Heart left ventricle (tissue), 16 donors: ENCODE results near the gene CGB7. TPM values are rescaled to one million over a fixed set of nuclear protein-coding genes. Genes with fewer than 3 reads are reported as not detected.
"Not testable (repeated sequence)": the region's sequence is repeated elsewhere in the genome, so short reads cannot be mapped to it uniquely, and the experiment has no call there.

Source experiments
- ATAC-seq, 4 donors: fragments of 200-7000 bp; cut with Tn5 transposase; one replicate each; pipeline ENCODE4 v1.9.1; 2020 to 2022; ENCODE audit warnings: moderate library complexity in 4 of 4, mild to moderate bottlenecking in 3 of 4, moderate number of reproducible peaks in 1 of 4
- DNase-seq, 5 donors: peaks; one replicate each; pipeline ENCODE4 v3.0.0-alpha.2; 2020
- H3K27ac ChIP-seq, 12 donors: fragments of 200-600 bp; sonication (generic) in 4 of 12; one replicate each; pipeline versions ENCODE4 v1.5.0 to v1.8.0; 2016 to 2022; ENCODE audit warnings: mild to moderate bottlenecking in 2 of 12
- H3K27me3 ChIP-seq, 9 donors: fragments of 200-600 bp; sonication (generic) in 2 of 9; one replicate each; pipeline versions ENCODE4 v1.5.1 to v1.8.0; 2016 to 2022; ENCODE audit warnings: mild to moderate bottlenecking in 3 of 9
- H3K36me3 ChIP-seq, 9 donors: fragments of 200-600 bp; sonication (generic) in 2 of 9; one replicate each; pipeline versions ENCODE4 v1.5.0 to v1.8.0; 2018 to 2022; ENCODE audit warnings: mild to moderate bottlenecking in 2 of 9
- H3K4me1 ChIP-seq, 12 donors: fragments of 200-600 bp; sonication (generic) in 4 of 12; one replicate each; pipeline versions ENCODE4 v1.5.0 to v1.8.0; 2016 to 2022; ENCODE audit warnings: mild to moderate bottlenecking in 3 of 12
- H3K4me3 ChIP-seq, 12 donors: fragments of 200-600 bp; sonication (generic) in 4 of 12; one replicate each; pipeline versions ENCODE4 v1.5.0 to v1.8.0; 2017 to 2022; ENCODE audit warnings: mild to moderate bottlenecking in 9 of 12, moderate library complexity in 4 of 12
- H3K9me3 ChIP-seq, 12 donors: fragments of 200-600 bp; sonication (generic) in 4 of 12; one replicate each; pipeline versions ENCODE4 v1.5.0 to v1.8.0; 2016 to 2022; ENCODE audit warnings: mild to moderate bottlenecking in 1 of 12
- POLR2A ChIP-seq, 2 donors: fragments of 450-650 bp; IDR thresholded peaks; one replicate each; pipeline ENCODE4 v1.6.1; 2017; ENCODE audit warnings: antibody characterized with exemption in 2 of 2, mild to moderate bottlenecking in 2 of 2, moderate library complexity in 2 of 2
- WGBS, 4 donors: extraction: QIAGEN DNeasy Blood & Tissue Kit in 2 of 4; methylation state at CpG; one replicate each; pipeline versions ENCODE4 v1.1.5 to v1.1.7; 2013 to 2018; 5-methylcytosine and 5-hydroxymethylcytosine counted together
- intact Hi-C, 10 donors: fragments of 100-400 bp; cut with DNase I; formaldehyde crosslinking; loops; one replicate each; pipeline versions ENCODE4 v1.11.1 to v1.14.2; 2022
- polyA plus RNA-seq, 2 donors: library from polyadenylated mRNA; stranded (reverse); fragments of 200-250 nt; gene quantifications; one replicate each; pipeline ENCODE4 v1.2.3, GENCODE V29; 2013
- total RNA-seq, 9 donors: library from RNA; depleted of rRNA in 2 of 9; stranded (reverse); fragments of >200 nt in 2 of 9; fragmentation: NEBNext Ultra II Directional in 3 of 9; extraction: Animal tissue kit (Norgen Biotek cat#: 25700) in 3 of 9; gene quantifications; one replicate each; pipeline versions ENCODE4 v1.1.0 to v1.2.4, GENCODE V29; 2016 to 2023
- TF ChIP-seq, protein P1 (sequence below), 12 donors: fragments of 200-600 bp; sonication (generic) in 4 of 12; IDR thresholded peaks; one replicate each; pipeline versions ENCODE4 v1.5.0 to v1.8.0; 2018 to 2022; ENCODE audit warnings: antibody characterized with exemption in 12 of 12, mild to moderate bottlenecking in 5 of 12
- donor health status: ischemic (EF 13 %, LVEDD 7.1; RV severe dilation, severe dysfunction).
- donor health status: healthy with polysubstance abuse.
- donor health status: DM: no; HTN: yes; CAD: no.
- donor health status: DM: no; HTN: no; CAD: no.
- donor health status: ischemic (EF 25% LVEDD 6.9; RV normal size, moderate dysfunction).
- donor health status: ischemic (EF 25% LVEDD 5.7; RV mildly dilated, moderate dysfunction).
- donor health status: healthy.
- donor health status: DM: yes; HTN: yes; CAD: no.
- donor health status: ischemic (EF 35%, LVEDD 5.7; RV mildly dilated, moderate dysfunction).
- donor health status: nonischemic (EF 11% LVEDD 7.7; RV severe dilation, severe dysfunction).
- donor health status: DM: yes; HTN: yes; CAD: no.
- donor health status: PGD.
- donor health status: ischemic (EF 29% LVEDD 5.4; RV normal size, mild dysfunction).
- donor health status: nonischemic (EF 23%, LVEDD 6.1; RV moderate dilation, normal function).

CGB7 gene
- total and polyA plus RNA-seq, 11 donors = 0.08 to 0.27 (median 0.08) TPM; not detected in 8

DNA sequence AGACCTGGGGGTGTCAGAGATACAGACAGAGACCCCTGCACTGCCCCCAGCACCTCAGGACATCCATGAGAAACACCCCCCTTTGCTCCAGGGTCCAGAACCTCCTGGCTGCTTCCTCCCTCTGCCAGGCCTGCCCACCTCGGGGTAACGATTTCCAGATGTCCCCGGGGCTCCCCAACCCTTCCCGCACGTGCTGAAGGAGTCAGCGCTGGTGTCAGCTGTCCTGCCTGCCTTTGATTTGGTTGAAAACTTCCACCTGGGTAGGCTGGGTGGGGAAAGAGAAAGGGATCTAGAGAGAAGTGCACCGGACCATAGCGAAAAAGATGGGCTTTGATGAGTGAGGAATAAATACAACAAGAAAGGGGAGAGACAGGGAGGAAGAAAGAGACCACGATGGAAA lies 1.5 kb upstream of the CGB7 start:
- DNase-seq = no peak
- no peak for TF ChIP-seq POLR2A (IDR thresholded peaks at IDR 0.05)
- TF ChIP-seq, protein P1, sequence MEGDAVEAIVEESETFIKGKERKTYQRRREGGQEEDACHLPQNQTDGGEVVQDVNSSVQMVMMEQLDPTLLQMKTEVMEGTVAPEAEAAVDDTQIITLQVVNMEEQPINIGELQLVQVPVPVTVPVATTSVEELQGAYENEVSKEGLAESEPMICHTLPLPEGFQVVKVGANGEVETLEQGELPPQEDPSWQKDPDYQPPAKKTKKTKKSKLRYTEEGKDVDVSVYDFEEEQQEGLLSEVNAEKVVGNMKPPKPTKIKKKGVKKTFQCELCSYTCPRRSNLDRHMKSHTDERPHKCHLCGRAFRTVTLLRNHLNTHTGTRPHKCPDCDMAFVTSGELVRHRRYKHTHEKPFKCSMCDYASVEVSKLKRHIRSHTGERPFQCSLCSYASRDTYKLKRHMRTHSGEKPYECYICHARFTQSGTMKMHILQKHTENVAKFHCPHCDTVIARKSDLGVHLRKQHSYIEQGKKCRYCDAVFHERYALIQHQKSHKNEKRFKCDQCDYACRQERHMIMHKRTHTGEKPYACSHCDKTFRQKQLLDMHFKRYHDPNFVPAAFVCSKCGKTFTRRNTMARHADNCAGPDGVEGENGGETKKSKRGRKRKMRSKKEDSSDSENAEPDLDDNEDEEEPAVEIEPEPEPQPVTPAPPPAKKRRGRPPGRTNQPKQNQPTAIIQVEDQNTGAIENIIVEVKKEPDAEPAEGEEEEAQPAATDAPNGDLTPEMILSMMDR (IDR thresholded peaks at IDR 0.05) = no peak
- intact Hi-C loops = no loop called here
- WGBS, 4 donors = 62 to 66% (median 63%) methylated on average over 9 of the region's 9 CpGs
- H3K27ac ChIP-seq = no peak overlapping the region
- ATAC-seq = no peak
- peaks cover 0 to 24% (median 10%) of the 10 kb centered on the region in 12 donors for H3K4me1 ChIP-seq
- H3K9me3 ChIP-seq = no peaks in the 10 kb centered on the region
- H3K4me3 ChIP-seq = no peak overlapping the region
- no peaks in the 10 kb centered on the region for H3K36me3 ChIP-seq
- H3K27me3 ChIP-seq = peaks cover 0 to 50% (median 6%) of the 10 kb centered on the region in 9 donors

DNA sequence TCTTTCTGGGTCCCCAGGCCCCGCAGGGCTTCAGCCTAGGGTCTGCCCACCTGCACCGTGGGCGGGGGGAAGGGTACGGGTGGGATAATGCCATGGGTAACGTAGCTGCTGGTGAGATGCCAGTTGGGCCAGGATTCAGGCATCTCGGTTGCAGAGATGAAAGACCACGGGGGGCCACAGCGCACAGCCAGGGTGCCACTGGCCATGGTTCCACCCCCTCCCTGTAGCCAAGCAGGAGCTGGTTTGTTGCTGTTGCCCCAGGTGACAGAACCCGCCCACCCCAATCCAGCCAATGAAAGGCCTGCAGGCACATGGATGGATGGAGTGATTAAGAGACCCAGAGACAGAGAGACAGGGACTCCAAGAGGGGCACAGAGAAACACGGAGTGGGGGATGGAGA lies 1.0 kb upstream of the CGB7 start:
- 54 to 68% (median 58%) methylated on average over 10 of the region's 10 CpGs for WGBS, 4 donors
- Histone ChIP-seq H3K36me3 (no peaks in the 10 kb centered on the region), H3K27me3 (peaks cover 0 to 45% (median 6%) of the 10 kb centered on the region in 9 donors), H3K4me1 (peaks cover 0 to 24% (median 10%) of the 10 kb centered on the region in 12 donors), H3K27ac (no peak overlapping the region), H3K9me3 (no peaks in the 10 kb centered on the region), H3K4me3 (no peak overlapping the region)
- no peak for DNase-seq
- intact Hi-C loops = no loop called here
- no peak for TF ChIP-seq POLR2A (IDR thresholded peaks at IDR 0.05)
- TF ChIP-seq, protein P1 (IDR thresholded peaks at IDR 0.05) = no peak
- no peak for ATAC-seq

DNA sequence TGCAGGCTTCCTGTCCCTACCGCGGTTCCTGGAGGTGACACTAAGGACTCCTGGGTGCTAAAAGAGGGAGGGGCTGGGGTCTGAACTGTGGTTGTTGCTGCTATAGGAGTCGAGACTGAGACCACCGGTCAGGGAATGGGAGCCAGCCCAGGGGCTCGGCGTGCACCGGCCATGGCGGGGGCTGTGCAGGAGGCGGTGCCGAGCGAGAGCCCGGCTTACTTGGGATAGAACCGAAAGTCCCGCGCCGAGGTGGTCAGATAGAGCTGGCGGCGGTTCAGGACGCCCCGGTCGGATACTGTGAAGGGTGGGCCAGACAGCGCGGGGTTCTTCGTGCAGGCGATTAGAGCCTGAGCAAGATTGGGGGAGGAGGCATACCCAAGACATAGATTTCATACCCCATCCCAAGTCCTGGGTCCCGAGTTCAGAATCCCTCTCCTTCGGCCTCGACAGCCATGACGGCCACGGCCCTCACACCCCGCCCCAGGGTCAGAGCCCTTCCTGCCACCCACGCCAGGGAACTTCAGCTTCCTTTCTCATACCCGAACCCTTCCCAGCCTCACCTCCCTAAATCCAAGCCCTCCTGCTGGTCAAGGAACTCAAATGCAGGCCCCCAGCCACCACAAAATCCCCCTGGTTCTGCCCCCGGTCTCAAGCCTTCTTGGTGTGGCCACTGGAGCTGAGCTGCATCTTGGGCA lies 500 bp downstream of the CGB7 start:
- peak in 3 of 4 donors; percentile 16 to 33 (median 29) for ATAC-seq
- Histone ChIP-seq H3K27me3 (peaks cover 0 to 39% (median 6%) of the 10 kb centered on the region in 9 donors), H3K4me1 (peaks cover 0 to 24% (median 10%) of the 10 kb centered on the region in 12 donors), H3K4me3 (peak overlapping the region; percentile 31 to 74 (median 56))
- 3 to 13% (median 5%) methylated on average over 21 to 34 of the region's 34 CpGs for WGBS, 4 donors
- H3K27ac ChIP-seq, DNase-seq, intact Hi-C loops, H3K9me3 ChIP-seq, H3K36me3 ChIP-seq: not testable (repeated sequence)

DNA sequence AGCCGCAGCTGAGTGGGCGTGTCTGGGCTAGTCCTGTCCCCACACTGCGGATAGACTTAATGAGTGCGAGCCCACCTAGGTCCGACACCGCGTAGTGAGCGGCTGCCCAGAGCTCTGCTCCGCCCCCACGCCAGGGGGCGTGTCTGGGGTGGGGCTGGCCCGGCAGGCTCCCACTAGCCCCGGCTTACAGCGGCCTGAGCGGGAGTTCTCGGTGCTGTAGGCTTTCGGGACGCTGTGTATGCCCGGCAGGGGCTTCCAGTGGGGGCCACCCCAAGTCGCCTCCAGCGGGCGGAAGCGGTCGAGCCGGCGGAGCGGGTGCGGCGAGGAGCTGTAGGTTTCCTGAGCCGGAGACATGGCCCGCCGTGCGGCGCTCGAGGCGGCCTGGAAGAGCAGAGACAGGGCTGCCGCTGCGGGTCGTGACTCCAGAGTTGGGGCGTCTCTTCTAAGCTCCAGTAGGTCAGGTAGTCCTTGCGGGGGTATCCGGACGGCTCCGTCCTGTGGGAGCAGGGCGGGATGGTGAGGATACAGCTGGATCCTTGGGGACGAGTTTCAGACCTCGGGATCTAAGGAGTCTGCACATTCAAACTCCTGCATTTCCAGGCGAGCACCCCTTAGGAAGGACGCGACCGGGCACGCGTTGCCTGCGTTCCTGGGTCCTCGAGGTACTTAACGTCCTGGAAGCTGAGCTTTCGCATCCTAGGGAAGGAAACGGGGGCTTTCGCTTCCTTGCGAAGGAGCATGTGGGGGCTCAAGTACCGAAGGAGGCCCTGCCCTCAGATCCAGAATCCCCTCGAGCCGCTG lies 1.2 kb downstream of the CGB7 start:
- peak; percentile 52 to 71 (median 60) for DNase-seq
- Histone ChIP-seq H3K27me3 (peaks cover 0 to 33% (median 6%) of the 10 kb centered on the region in 9 donors), H3K4me3 (peak overlapping the region; percentile 31 to 74 (median 56)), H3K27ac (no peak overlapping the region), H3K4me1 (peaks cover 0 to 24% (median 10%) of the 10 kb centered on the region in 12 donors), H3K36me3 (no peaks in the 10 kb centered on the region), H3K9me3 (no peaks in the 10 kb centered on the region)
- peak; percentile 49 to 90 (median 88) for ATAC-seq
- 1 to 2% (median 1%) methylated on average over 20 to 63 of the region's 63 CpGs for WGBS, 4 donors
- intact Hi-C loops = no loop called here
- TF ChIP-seq, protein P1 (IDR thresholded peaks at IDR 0.05) = peak; percentile 20 to 62 (median 38)
- no peak for TF ChIP-seq POLR2A (IDR thresholded peaks at IDR 0.05)

DNA sequence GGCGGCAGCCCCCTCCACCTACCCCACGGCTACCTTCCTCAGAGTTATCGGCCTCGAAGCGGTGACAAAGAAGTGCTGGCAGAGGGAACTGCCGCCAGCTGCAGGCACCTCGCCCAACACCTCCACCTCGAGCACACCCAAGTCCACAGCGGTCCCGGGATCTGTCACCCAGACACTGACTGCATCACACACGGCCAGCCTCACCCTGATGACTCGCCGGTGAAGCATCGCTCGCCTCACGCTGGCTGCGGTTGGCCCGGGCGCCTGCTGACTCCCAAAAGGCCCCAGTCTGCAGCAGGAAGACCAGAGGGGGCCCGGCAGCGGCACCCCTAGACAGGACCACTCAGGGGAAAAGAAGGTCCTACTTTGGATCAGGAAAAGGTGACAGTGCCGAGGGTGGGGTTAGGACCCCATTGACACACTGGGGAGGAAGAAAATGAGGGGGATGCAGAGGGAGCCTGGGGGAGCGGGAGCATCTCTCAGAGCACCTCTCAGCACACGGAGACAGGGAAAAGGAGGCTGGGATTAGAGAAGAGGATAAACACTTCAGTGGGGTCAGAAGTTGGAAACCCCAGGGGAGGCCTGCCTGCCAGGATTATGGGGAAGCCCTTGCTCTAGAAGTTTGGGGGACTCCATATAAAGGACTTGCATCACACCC lies 7.0 kb downstream of the CGB7 start:
- intact Hi-C loops, DNase-seq, ATAC-seq, H3K9me3 ChIP-seq, H3K36me3 ChIP-seq, H3K27me3 ChIP-seq, H3K4me1 ChIP-seq, H3K27ac ChIP-seq, H3K4me3 ChIP-seq: not testable (repeated sequence)
- WGBS, 4 donors = 71 to 81% (median 75%) methylated on average over 12 to 24 of the region's 24 CpGs

DNA sequence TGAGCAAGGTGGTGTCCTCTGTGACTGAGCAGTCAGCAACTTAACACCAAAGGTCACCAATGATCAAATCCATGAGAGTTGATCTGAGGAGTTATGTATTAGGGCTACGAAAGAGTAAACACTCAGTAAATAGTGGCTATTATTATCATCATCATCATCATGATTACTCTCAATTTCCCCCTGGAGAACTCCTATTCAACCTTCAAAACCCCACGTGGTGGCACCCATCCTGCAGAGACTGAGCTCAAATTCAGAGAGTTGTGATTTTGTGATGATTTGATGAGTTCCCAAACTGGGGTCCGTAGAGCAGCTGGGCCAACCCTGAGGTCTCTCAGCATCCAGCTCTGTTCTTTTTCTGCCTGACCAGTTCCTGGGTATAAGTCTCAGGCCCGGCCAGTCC lies 7.7 kb downstream of the CGB7 start:
- H3K9me3 ChIP-seq, H3K4me3 ChIP-seq, H3K27me3 ChIP-seq, H3K4me1 ChIP-seq, H3K27ac ChIP-seq, DNase-seq, ATAC-seq, H3K36me3 ChIP-seq, intact Hi-C loops: not testable (repeated sequence)
- 83 to 91% (median 88%) methylated on average over 3 of the region's 4 CpGs for WGBS, 4 donors

DNA sequence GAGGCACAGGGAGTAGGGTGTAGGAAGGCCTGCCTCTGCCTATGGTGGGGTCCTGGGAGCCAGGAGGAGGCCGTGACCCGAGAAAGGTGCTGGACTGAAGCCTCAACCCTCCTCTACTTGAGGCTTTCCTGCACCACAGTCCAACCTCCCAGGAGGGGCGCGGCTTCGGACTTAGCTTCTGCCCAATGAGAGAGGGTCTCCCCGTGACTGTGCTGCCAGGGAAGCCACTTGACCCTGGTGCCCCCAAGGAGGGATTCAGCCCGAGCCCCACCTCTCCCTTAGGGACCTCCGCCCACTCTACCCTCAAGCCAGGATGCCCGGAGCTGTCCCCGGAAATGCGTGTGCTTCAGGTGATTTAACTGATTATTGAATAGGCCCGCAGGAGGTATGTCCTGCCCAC lies 8.5 kb downstream of the CGB7 start, which contains the start of gene CGB8:
Gene CGB8 (minus strand): TSS at position 101 of the 400 bp plus-strand sequence. CDS start 372 bp downstream, outside the sequence.
- H3K27me3 ChIP-seq, H3K27ac ChIP-seq, H3K4me1 ChIP-seq, H3K9me3 ChIP-seq, DNase-seq, intact Hi-C loops, ATAC-seq, H3K4me3 ChIP-seq, H3K36me3 ChIP-seq: not testable (repeated sequence)
- WGBS, 4 donors = 70 to 76% (median 73%) methylated on average over 5 to 12 of the region's 12 CpGs
